Left ventricle myocardium superior (tissue), 1 donor: ENCODE measurements around the gene PDK2. TPM values are rescaled to one million over a fixed set of nuclear protein-coding genes. Genes with fewer than 3 reads are reported as not detected.
"Not testable (repeated sequence)": the region's sequence is repeated elsewhere in the genome, so short reads cannot be mapped to it uniquely, and the experiment has no call there.

Source experiments
- ATAC-seq: fragments of 200-7000 bp; cut with Tn5 transposase; one replicate; pipeline ENCODE4 v1.9.1; 2020; ENCODE audit warnings: mild to moderate bottlenecking, moderate library complexity
- DNase-seq: peaks from one replicate; pipeline ENCODE4 v3.0.0-alpha.2; 2020
- intact Hi-C: fragments of 100-400 bp; cut with micrococcal nuclease; formaldehyde crosslinking; loops from one replicate; pipeline ENCODE4 v1.11.0; 2022
- total RNA-seq: library from RNA; stranded (reverse); fragmentation: NEBNext Ultra II Directional; extraction: Animal tissue kit (Norgen Biotek cat#: 25700); gene quantifications from one replicate; pipeline ENCODE4 v1.2.1, GENCODE V29; 2021
- donor health status: DM: no; HTN: yes; CAD: no; lungs with severe emphysema.

The PDK2 gene
- total RNA-seq, 1 donor from 2014 or later, result 277 TPM

DNA sequence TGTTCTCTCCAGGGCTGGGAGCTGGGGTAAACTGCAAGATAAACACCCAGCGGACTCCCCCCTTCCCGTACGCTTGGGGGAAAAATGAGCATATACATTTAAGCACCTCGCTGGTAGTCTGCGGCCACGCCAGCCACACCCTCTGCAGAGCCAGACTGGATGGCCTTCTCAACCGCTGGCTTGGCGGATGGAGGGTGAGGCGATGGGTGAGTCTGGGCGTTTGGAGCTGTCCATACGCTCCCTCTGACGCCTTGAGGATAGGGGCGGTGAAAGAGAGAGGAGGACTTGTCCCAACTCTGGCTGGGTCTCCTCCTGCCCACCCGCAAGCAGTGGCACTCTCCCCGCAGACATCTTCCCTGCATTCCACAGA is 38.2 kb upstream of the PDK2 start:
- intact Hi-C loops, result no loop called here
- no peak for ATAC-seq
- DNase-seq, result no peak

DNA sequence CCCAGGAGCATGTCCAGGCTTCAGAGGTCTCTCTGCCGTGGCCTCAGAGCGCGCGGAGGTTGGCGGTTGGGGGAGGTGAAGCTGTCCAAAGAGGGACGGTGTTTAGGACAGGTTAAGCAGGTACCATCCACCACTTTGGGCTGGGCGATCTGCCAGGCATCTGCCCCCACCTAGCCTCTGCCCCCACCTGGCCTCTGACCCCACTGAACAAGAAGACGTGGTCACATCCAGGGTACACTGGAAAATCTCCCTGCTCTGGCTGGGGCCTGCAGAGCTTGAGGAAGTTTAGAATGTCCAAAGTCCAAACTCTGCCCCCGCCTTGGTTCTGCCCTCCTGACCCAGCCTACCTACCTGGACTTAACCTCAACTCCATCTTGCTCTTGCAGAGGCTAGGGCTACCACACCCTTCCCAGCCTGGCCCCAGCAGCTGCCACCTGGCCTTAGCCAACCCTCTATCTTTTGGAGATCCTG is 37.6 kb upstream of the PDK2 start:
- DNase-seq (no peak), ATAC-seq (no peak)
- intact Hi-C loops, result no loop called here

DNA sequence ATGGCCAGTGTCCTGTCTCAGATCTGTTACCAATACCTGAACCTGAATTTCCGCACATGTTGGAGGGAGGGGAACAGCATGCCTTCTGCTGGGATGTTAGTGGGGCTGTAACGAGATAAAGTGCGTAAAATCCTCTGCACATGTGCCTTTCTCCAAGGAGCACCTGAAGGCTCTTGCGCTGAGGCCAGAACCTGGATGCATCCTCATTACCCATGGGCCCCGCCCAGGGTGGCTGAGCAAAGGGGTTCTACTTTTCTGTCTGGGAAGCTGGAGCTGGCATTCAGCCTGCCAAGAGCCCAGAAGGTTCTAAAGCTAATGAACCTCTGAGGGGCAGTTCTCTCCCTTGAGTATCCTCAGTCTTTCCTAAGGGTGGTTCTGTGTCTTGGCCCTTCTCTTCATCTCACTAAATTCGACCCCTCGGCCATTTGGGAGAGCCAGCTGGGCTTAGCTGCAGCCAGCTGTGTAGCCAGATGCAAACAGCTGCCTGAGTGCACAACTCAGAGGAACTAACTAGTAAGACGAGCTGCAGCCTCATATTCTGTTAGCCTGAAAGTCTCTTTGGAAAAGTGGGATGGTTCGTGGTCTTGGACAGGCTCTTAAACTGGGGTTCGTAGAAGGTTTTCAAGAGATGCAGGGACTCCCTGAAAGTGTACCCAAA is 36.7 kb upstream of the PDK2 start:
- intact Hi-C loops, result no loop called here
- no peak for ATAC-seq
- no peak for DNase-seq

DNA sequence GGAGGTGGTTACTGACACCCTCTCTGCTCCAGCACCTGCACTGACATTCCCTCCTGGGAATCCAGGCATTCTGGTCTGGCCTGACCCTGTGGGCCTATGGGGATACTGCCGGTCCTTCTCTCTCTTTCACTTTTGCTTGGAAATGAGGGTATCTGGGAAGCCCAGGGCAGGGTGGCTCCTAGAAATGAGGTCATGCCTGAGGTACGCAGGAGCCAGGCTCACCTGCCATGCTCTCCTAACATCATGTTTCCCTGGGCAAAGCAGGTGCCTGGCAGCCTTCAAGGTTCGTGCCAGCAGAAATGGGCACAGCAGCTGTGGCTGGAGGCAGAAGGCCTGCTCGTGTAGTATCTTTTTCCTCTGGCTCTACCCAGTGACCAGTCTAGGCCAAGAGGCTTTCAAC is 35.9 kb upstream of the PDK2 start:
- DNase-seq, result no peak
- no peak for ATAC-seq
- intact Hi-C loops, result no loop called here

DNA sequence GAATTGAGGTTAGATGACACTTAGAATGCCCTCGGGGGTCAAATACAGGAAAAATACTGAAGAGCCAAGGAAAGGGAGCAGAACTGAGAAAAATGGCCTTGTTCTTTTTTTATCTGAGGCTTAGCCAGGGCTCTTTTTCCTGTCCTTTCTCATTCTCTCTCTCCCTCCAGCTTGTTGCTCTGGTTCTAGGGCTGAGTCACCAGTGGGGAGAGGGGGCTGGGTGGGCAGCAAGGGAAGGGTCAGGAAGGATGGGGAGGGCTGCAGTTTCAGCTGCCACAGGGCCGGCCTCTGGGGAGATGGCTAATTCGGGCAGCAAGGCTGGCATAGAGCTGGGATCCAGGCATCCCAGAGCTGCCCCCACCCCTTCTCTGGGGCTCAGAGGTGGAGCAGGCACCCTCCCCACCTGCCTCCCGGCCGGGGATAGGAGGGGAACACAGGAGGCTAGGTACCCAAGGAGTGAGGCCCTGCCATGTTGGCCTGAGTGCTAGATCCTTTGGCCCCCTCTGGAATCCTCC is 35.3 kb upstream of the PDK2 start:
- intact Hi-C loops, result no loop called here
- no peak for ATAC-seq
- DNase-seq, result no peak

DNA sequence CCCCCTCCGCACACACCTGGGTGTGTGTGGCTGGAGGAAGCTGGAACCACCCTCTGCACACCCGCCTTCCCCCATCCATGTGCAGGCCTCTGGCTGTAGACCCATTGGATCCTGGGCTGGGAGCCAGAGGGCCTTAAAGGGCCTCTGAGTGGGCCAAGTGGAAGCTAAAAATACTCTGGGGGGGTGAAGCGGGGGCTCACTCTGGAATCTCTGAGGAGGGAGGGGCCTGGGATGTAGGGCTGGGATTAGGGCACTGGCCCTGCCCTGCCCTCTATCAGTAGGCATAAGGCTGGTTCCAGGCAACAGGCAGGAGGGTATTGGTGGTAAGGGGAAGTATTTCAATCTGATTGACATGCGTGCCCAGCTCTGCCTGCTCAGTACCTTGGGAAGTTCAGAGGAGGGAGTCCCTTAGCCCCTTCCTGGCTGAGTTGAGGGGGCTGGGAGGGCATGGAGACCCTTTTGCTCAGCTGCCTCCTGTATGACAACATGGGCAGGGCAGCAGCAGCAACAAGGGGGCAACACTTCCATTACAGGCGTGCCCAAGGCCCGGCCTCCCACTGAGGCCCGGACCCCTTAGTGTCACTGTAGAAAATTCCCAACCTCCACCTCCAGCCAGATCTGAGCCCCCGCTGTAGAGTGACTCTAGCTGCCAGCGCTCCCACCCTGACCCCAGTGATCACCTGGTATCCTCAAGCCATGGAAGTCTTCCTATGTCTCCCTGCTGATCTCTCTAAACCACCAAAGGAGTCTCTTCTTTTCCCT is 34.0 kb upstream of the PDK2 start:
- DNase-seq, result peak; percentile 93
- ATAC-seq, result peak; percentile 77
- intact Hi-C loops, result no loop called here

DNA sequence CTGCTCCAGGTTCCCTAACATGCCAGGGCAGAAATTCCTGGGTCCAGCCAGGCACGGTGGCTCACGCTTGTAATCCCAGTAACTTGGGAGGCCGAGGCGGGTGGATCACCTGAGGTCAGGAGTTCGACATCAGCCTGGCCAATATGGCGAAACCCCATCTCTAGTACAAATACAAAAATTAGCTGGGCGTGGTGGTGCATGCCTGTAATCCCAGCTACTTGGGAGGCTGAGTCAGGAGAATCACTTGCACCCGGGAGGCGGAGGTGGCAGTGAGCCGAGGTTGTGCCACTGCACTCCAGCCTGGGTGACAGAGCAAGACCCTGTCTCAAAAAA is 33.5 kb upstream of the PDK2 start:
- intact Hi-C loops, ATAC-seq, DNase-seq: not testable (repeated sequence)

DNA sequence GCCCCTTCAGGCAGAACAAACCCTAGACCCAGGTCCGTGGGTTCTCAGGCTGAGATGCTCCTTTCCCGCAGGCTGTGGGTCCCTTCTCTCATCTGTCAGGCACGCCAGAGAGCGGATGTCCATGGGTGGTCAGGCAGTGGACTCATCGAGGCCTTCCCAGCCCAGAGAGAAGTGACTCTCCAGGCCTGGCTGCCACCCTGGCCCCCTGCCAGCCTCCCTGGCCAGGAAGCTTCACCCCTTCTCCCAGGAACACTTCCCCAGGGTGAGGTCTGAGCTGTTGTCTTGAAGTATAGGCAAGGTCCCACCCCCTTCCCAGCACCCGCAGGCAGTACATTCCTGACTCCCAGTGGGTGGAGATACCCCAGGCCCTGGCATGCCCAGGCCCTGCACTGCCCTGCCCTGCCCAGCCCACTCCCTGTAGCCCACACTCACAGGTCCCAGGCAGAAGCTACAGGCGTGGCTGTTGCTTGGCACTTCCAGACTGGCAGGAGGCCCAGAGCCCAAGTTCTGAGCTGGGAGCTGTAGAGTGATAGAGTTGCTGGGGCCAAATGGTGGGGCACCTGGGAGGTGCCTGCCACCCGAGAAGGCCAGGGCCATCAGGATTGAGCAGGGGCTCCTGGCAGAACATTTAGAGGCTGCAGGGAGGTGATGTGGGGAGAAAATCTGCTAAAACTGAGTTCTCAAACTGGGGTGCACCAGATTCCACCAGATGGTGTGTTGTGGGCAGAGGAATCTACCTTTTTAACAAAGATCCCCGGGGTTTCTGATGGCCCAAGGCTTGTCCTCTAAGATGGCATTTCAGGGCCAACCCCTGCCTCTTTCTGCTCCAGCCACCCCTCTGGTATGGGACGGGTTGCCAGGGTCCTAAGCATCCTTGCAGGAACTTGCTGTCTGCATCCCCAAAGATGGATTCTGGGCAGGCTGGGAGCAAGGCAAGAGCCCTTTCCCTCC is 32.6 kb upstream of the PDK2 start:
- ATAC-seq (peak; percentile 81), DNase-seq (peak; percentile 92)
- intact Hi-C loops, result no loop called here

DNA sequence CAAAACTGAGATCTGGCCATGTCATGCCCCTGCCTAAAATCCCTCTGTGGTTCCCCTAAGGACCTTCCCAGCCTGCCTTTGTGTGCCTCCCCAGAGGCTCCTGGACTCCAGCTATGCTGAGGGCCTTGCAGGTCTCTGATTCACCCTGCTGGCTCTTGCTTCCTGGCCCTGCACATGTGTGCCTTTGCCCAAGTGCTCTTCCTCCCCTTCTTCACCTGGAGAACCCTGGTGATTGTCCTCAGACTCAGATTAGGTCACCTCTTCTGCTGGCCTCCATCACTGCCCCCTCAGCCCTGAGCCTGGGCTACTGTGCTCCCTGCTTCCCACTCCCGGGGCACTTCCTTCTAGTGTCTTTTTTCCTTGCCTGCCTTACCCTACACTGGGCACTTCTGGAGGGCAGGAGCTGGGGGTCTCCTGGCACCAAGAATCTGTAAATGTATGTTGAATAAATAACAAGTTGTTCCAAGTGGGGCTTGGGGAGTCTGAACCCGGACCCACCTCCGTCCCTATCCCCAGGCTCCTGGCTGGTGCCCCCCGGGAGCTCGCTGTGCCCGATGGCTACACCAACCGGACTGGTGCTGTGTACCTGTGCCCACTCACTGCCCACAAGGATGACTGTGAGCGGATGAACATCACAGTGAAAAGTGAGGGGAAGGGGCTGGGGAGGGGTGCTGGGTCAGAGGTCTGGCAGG is 31.4 kb upstream of the PDK2 start:
- intact Hi-C loops, result no loop called here
- ATAC-seq (no peak), DNase-seq (no peak)

DNA sequence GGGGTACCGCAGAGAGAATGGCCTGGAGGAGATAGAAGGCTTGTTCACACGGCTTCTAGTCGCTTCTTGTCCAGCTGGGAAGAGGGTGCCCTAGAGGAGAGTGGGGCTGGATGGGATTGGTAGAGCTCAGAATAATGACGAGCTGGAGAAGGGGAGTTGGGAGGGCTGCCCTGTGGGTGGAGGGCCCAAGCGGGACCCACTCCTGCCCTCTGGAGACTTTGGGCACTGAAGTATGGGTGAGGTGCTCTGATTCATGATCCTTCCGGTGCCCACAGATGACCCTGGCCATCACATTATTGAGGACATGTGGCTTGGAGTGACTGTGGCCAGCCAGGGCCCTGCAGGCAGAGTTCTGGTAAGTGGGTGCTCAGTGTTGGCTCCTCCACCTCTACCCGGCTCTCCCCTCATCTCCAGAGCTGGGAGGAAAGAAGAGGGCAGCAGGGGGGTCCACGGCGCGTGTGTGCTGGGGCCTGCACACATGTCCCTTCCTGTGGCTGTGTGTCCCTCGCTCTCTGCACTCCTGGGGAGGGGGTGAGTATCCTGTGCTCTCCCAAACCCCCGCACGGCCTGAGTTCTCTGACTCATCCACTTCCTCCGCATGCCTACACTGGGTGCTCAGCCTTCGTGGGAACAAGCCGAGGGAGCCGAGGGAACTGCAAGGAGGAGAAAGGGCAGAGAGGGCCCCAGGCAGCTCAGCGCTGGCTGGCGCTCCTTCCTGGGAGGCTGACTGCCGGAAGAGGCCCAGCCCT is 30.7 kb upstream of the PDK2 start:
- DNase-seq (no peak), ATAC-seq (no peak)
- intact Hi-C loops, result no loop called here

DNA sequence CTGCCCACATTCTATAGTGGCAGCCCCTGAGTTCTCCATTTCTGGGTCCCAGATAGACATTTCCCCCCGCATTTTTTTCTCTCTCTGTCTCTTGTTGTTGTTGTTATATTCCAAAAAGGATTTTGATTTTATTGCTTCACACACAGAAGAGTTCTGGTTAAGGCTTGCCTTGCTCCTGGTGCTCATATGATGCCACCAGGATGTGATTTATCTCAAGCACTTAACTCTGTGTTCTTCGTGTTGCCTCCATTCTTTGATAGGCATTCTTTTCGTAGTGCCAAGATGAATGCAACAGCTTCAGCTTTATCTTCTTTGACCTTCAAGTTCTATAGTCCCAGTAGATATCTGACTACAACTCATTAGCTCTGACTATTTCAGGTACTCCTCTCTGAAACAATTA is 30.1 kb upstream of the PDK2 start:
- no peak for ATAC-seq
- intact Hi-C loops, result no loop called here
- no peak for DNase-seq

DNA sequence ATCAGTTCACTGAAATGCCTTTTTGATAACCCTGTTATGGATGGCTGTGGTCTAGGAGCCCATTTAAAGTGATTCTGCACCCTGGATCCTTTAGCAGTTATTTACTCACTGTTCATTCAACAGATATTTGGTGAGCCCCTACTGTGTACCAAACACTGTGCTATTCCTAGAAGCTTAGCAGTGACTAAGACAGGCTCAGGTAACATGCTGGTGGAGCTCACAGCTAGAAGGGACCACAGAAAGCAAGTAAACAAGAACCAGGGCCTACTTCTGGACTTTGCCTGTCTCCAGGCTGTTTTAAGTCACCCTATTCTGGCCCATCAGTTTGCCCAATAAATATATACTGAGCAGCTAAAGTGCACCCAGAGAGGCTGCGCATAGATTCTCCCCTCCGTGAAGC is 28.2 kb upstream of the PDK2 start:
- ATAC-seq, result no peak
- DNase-seq, result no peak
- intact Hi-C loops, result no loop called here

DNA sequence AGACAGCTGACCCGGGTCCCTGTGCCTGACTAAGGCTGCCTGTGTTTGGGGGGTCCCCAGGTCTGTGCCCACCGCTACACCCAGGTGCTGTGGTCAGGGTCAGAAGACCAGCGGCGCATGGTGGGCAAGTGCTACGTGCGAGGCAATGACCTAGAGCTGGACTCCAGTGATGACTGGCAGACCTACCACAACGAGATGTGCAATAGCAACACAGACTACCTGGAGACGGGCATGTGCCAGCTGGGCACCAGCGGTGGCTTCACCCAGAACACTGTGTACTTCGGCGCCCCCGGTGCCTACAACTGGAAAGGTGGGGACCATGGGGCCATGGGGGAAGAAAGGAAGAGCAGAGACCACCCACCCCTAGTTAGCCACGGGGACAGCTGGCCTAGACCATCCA is 27.2 kb upstream of the PDK2 start:
- DNase-seq, result no peak
- ATAC-seq, result no peak
- intact Hi-C loops, result no loop called here

DNA sequence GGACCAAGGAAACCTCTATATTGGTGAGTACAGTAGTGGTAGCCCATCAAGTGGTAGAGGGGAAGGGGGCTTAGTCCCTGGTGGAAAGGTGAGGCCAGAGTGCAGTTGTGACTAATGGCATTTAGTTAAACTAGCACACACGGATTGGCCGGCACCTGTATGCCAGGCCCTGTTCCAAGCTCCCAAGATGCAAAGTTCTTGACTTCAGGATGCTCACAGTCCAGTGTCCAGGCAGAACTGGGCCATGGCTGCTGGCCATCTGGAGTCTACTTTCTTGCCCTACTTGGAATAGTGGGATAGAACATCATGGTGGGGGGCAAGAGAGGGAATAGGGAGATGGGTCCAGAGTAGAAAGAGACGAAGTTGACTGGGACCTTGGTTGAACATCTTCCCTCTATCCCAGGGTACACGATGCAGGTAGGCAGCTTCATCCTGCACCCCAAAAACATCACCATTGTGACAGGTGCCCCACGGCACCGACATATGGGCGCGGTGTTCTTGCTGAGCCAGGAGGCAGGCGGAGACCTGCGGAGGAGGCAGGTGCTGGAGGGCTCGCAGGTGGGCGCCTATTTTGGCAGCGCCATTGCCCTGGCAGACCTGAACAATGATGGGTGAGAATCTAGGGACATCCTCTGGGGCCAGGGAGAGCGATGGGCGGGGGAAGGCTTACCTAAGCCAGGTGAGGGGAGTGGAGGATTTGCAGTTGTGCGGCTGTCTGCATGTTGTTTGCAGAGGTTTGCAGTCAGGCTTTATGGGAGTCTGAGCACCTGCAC is 24.1 kb upstream of the PDK2 start:
- DNase-seq (no peak), ATAC-seq (no peak)
- intact Hi-C loops, result no loop called here

DNA sequence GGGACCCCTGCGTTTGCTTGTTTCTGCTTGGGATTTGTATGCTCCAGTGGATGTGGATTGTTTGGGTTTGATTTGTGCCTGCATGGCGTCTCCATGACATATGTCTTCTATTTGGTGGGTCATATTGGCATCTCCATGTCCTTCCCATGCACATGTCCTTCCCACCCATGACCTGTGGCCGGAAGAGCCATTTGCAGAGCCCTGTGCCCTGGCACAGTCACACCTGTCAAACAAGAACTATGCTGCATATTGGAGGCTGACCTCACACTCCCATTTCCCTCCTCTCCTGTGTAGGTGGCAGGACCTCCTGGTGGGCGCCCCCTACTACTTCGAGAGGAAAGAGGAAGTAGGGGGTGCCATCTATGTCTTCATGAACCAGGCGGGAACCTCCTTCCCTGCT is 23.5 kb upstream of the PDK2 start:
- no peak for DNase-seq
- no peak for ATAC-seq
- intact Hi-C loops, result no loop called here

DNA sequence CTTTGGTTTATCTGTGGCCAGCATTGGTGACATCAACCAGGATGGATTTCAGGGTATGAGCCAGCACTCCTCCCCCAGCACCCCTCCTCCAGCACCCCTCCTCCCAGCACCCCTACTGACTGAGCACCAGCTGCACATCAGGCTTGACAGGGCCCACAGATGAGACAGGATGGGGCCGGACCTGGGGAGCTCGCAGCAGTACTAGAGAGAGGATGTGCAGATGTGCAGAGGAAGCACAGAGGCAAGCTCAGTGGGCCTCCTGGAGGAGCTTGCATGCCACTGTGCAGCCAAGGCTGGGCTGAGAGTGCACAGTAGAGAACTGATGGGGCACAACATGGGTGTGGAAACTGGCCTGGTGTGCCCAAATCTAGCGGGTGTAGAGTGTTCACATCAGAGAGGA is 23.0 kb upstream of the PDK2 start:
- DNase-seq (no peak), ATAC-seq (no peak)
- intact Hi-C loops, result no loop called here

DNA sequence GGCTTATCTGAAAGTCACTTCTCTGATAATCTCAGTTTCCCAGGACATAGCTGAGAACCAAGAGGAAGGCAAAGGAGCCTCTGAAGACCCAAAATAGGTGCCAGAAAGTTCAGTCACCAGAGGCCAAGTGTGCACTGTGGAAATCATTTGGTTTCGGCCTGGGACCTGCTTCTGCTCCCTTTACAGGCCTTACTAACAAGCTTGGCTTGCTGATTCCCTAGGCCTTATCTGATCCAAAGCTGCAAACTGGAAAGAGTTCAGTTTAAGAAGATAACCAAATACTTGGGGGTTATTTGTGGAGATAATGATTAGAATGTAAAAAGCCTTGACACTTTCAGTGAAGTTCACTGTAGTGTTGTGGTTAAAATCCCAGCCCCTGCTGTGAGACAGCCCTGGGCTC is 22.2 kb upstream of the PDK2 start:
- ATAC-seq (no peak), DNase-seq (no peak)
- intact Hi-C loops, result no loop called here

DNA sequence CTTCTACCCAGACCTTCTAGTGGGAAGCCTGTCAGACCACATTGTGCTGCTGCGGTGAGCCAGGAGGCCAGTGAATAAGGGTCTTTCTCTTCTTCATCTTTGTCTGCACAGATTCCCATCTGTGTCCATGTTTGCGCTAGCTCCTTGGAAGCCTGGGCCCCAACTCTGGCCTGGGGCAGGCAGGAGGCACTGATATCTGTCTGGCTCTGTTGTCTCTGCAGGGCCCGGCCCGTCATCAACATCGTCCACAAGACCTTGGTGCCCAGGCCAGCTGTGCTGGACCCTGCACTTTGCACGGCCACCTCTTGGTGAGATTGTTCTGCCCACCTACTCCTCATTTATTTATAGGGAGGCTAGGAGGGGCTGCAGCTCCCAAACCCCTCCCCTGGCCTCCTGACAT is 20.9 kb upstream of the PDK2 start:
- intact Hi-C loops, result no loop called here
- DNase-seq, result no peak
- no peak for ATAC-seq
